Omental fat pad (tissue), 4 donors: ENCODE results near the gene FH. TPM values are rescaled to one million over a fixed set of nuclear protein-coding genes. Genes with fewer than 3 reads are reported as not detected.

Source experiments
- ATAC-seq: fragments of 150-250 bp; one replicate; pipeline ENCODE4 v1.9.1; 2016; ENCODE audit warnings: mild to moderate bottlenecking, moderate library complexity; ENCODE audit not compliant: low FRiP score
- DNase-seq: peaks from one replicate; pipeline ENCODE4 v3.0.0-alpha.2; 2019; ENCODE audit warnings: low spot score
- total RNA-seq, 4 donors: library from RNA; depleted of rRNA; stranded (reverse); fragments of >200 nt; gene quantifications; one replicate each; pipeline ENCODE4 v1.1.0, GENCODE V29; 2016
- TF ChIP-seq, protein P1 (sequence below), 3 donors: fragments of 450-650 bp; IDR thresholded peaks; one replicate each; pipeline ENCODE4 v1.5.1; 2016 to 2017; ENCODE audit warnings: antibody characterized with exemption in 3 of 3, mild to moderate bottlenecking in 3 of 3, moderate library complexity in 2 of 3

FH gene
- total RNA-seq, 4 donors from 2014 or later = 28.5 to 61.6 (median 47.0) TPM

DNA sequence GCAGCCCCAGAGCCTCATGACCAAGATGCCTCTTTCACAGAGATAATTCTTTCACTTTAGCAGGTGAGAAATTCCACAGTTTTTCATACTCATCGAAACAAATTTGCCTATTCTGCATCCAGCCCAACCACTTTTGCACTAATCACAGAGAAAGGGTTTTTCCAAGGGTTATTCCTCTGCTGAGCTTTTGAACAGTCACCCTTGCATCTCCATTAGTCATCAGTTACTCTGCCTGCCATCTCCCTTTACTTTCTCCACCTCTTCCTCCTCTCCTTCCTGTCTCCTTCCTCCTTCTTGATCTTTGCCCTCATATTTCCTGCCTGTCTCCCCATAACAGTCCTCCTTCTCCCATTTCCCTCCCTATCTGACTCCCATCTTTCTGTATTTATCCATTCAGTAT is 43.9 kb downstream of the FH start:
- ATAC-seq (no peak), DNase-seq (no peak)
- TF ChIP-seq, protein P1, sequence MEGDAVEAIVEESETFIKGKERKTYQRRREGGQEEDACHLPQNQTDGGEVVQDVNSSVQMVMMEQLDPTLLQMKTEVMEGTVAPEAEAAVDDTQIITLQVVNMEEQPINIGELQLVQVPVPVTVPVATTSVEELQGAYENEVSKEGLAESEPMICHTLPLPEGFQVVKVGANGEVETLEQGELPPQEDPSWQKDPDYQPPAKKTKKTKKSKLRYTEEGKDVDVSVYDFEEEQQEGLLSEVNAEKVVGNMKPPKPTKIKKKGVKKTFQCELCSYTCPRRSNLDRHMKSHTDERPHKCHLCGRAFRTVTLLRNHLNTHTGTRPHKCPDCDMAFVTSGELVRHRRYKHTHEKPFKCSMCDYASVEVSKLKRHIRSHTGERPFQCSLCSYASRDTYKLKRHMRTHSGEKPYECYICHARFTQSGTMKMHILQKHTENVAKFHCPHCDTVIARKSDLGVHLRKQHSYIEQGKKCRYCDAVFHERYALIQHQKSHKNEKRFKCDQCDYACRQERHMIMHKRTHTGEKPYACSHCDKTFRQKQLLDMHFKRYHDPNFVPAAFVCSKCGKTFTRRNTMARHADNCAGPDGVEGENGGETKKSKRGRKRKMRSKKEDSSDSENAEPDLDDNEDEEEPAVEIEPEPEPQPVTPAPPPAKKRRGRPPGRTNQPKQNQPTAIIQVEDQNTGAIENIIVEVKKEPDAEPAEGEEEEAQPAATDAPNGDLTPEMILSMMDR (IDR thresholded peaks at IDR 0.05) = no peak

DNA sequence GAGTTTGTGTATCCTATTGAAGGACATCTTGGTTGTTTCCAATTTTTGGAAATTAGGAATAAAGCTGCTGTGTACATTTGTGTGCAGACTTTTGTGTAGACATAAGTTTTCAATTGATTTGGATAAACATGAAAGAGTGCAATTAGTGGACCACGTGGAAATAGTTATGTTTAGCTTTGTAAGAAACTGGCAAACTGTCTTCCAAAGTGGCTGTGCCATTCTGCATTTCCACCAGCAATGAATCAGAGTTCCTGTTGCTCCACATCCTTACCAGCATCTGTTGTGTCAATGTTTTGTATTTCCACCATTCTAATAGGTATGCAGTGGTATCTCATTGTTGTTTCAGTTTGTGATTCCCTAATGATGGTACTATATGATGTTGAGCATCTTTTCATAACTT is 46.5 kb downstream of the FH start:
- DNase-seq (no peak), ATAC-seq (no peak)
- TF ChIP-seq, protein P1 (IDR thresholded peaks at IDR 0.05) = no peak

DNA sequence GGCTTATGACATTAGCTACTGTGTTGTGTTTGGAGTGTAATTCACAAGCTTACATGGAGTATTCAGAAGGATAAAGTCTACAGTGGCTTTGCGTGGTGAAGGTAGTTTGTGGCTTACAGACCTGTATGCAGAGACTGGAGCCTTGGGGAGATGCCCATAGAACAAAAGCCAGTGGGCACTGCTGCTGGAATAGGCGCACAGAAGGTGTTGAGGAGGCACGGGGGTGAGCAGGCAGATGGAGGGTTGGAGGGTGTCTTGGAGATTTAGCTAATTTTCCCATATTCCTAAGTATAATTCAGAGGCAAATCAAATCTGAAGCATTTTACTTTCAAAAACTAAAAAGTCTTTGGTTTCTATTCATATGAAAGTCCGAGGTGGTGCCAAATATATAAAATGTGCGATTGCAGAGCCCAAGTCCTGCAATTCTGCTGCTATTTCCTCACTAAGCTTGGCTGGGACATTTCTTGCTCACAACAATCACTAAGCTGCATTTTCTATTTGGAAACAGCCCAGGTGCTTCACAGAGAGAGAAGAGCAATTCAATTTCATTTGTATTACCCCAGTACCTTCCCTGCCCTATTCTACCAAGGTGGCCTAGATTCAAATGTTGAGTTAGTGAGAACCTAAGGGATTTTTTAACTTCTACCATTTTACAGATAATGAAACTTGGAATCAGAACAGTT is 48.5 kb downstream of the FH start:
- TF ChIP-seq, protein P1 (IDR thresholded peaks at IDR 0.05) = no peak
- DNase-seq = no peak
- no peak for ATAC-seq

DNA sequence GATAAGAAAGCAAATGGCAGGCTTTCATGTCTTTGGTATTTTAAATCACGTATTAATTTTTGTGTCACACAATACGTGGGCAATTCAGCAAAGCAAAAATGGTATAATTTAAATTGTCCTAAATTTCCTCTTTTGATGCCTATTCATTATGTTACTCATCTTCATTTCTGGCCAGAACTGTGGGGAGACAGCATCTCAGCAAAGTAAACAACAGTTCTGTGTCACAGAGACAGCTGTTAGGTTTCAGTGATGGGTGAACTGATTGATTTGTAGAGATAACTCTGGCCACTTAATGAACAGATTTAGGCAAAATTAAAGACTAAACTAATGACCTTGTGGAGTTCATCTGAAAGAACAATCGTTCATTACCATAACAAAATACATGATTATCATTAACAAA is 49.2 kb downstream of the FH start:
- no peak for DNase-seq
- TF ChIP-seq, protein P1 (IDR thresholded peaks at IDR 0.05) = no peak
- no peak for ATAC-seq

DNA sequence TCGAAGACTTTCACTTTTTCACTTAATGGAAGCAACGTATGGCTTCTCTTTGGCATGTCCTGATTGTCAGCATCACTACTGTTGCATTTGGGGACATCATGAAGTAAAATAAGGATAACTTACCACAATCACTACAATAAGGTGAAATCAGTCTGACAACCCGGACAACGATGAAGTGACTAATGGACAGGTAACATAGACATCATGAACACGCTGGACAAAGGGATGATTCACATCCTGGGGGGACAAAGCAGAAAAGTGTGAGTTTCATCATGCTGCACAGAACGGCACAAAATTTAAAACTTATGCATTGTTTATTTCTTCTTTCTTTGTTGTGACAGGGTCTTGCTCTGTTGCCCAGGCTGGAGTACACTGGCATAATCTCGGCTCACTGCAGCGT is 53.9 kb downstream of the FH start:
- TF ChIP-seq, protein P1 (IDR thresholded peaks at IDR 0.05) = no peak
- DNase-seq (no peak), ATAC-seq (no peak)

DNA sequence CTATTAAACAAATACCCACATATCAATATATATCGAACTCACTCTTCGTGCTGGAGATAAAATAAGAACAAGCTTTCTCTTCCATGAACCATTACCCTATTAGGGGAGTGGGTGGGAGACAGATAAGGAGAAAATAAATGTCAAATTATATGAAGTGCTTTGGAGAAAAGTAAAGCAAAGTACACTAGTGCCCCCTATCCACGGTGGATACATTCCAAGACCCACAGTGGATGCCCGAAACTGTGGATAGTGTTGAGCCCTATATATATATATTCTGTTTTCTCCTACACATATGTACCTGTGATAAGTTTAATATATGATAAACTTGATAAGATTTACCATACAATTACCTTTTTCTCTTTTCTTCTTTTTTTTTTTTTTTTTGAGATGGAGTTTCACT is 54.6 kb downstream of the FH start:
- TF ChIP-seq, protein P1 (IDR thresholded peaks at IDR 0.05) = no peak
- DNase-seq (no peak), ATAC-seq (no peak)

DNA sequence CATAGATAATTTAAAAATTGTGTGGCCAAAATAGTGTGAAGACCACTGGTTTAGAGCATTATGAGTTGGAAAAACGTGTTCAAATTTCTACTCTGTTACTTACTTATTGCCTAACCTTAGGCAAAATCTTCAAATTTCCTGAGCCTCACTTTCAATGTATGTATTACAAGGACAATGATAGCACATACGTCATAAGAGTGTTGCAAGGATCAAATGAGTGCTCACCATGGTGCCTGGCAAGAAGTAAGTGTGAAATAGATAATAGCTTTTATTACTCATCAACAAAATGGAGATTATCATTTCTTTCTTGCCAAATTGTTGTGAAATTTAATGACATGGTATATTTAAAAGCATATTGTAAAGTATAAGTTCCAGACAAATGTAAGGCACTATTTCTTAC is 57.2 kb downstream of the FH start:
- DNase-seq = no peak
- no peak for ATAC-seq
- TF ChIP-seq, protein P1 (IDR thresholded peaks at IDR 0.05) = no peak
